Measurements from ENCODE around the gene IL5.

Gene IL5

DNA sequence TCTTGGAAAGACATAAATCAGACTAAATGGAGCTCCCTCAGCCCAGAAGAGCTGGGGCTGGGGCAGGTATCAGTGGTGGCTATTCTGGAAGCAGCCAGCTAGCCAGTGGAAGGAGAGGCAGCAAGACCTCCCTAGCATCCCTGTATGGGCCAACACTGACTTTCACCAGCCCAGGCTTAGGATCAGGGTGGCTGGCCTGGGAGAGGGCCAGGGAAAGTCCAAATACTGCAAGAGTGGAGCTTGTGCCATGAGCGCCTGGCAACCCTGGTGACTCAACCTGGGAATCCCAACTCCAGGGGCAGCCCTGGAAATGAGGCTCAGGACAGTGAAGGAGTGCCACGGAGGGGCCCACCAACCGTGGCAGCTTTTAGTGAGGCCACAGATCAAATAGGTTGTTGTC is 45.2 kb downstream of the IL5 start:
- no peak for DNase-seq

DNA sequence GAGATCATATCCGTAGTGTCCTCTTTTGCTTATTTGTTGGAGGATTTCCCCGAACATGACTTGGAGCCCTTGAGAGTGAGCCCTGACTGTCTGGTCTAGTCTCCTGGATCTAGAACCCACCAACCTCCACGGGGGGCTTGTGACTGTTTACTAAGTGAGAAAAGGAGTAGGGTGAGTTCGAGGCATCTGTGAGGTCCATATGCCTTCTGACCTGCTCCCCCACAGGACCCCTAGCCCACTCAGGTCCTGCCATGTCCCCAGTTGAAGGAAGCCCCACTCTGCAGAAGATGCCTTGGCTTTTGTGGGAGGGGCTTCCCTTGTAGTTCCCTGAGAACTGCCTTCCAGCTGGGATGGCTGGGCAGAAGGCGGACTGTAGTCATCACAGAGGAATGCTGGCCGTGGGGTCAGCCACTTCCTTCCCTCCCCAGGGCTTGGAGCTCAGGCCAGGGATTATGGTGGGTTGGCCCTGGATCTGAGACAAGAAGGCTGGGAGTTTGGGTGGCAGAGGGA is 45.8 kb downstream of the IL5 start:
- no peak for DNase-seq

DNA sequence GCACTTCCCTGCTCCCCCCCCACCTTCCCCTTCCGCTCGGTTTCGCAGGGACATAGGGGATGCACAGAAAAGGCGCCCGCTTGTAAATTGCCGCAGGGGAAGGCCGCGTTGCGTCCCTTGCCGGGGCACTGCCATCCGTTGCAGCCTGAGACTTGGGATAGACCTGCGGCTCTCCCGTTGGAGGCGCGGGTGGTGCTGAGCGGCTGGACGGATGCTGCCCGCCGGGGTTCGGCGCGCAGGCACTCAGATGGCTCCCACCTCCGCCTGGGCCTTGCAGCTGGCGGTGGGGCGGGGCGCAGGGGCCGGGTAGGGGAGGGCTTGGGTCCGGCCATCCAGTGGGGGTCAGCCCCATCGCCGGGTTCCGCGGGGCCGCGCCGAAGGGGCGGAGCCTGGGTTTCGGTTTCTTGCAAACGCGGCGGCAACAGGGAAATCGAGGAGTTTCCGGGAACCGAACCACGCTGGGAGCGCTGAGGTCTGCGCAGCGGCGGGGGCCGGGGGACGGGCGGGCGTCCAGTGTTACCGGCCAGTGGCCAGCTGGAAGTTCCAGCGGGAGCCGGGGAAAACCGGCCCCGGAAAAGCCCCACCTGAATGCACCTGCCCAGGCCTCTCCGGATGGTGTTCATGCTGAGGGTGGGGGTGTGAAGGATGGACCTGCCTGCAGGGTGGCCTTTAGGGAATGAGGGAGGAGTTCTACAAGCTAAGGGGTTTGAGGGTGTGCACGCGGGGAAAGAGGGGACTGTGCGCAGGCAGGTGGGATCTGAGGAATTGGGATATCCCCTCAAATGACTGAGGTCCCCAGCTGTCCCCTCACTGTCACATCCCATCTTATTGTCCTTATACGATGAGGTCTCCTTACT is 46.5 kb downstream of the IL5 start:
- DNase-seq, result no peak

DNA sequence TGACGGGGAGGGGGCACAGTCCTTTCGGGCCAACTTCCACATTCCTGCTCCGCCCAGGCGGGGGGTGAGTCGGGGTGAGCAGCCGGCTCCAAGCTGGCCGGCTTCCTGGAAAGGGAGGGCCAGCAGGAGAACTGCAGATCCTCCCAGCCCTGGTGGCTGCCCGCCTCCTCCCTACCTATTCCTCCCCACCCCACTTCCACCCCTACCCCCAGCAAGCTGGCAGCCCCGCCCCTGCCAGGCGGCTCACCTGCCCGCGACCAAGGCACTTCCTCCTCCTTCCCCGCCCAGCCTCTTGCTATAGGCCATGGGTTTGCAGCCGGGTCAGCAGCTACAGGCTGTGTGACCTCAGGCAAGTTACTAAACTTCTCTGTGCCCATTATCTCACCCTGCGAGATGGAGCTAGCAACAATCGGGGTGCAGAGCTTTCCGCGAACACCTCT is 47.1 kb downstream of the IL5 start:
- DNase-seq, result peak; percentile 81

DNA sequence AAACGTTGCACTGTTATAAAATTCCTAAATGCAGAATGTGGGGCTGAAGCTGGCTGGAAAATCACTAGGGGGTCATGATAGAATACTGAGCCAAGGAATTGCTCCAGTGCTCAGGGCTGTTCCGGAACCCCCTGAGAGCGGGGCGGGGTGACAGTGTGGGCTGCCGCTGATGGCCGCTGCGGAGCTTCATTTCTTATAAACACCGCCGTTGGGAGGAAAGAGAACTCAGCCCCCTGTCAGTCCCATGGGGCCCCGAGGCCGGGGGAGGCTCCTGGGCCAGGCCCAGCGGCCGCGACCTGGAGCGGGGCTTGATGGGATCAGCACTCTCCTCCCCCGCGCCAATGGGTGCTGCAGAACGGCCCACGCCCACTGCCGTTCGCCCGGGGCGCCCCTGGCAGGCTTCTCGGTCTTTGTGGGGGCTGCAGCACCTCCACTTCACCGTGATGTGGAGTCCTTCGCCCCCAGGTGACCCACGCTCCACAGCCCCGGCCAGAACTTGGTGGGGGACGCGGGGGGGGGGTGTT is 47.6 kb downstream of the IL5 start:
- no peak for DNase-seq

DNA sequence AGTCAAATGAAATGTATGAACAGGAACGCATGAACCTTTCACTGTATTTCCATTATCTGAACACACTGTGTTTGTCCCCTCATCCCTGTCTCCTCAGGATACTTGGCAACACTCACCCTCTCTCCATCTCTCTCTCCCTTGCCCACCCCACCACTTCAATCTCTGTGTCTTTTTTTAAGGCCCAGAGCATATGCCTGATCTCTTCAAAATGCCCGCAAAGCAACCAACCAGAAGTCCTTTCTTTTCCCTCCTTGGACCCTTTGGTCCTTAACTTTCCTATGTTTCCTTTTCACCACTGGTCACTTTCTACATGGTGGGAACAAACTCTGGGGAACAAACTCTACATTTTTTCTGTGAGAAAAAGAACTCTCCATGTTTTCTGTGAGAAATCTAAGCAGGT is 49.5 kb downstream of the IL5 start:
- DNase-seq, result no peak

DNA sequence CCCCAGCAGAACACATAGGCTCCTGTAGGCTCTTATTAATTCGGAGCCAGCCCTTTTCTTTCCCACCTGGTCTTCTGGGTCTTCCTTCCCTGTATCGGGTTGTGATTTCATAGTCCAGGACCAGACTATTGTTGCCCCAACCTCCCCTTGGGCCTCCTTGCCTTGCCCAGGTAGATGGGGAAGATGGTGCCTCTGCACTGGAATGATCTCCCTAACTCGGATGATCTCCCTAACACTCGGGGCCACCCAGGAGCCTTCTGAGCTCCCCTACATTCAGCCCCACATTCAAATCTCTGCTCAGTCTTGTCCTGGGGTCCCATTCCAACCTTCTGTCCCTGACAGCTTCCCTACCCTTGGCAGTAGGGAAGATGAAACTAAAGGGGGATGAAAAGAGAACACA is 50.1 kb downstream of the IL5 start:
- DNase-seq, result no peak

DNA sequence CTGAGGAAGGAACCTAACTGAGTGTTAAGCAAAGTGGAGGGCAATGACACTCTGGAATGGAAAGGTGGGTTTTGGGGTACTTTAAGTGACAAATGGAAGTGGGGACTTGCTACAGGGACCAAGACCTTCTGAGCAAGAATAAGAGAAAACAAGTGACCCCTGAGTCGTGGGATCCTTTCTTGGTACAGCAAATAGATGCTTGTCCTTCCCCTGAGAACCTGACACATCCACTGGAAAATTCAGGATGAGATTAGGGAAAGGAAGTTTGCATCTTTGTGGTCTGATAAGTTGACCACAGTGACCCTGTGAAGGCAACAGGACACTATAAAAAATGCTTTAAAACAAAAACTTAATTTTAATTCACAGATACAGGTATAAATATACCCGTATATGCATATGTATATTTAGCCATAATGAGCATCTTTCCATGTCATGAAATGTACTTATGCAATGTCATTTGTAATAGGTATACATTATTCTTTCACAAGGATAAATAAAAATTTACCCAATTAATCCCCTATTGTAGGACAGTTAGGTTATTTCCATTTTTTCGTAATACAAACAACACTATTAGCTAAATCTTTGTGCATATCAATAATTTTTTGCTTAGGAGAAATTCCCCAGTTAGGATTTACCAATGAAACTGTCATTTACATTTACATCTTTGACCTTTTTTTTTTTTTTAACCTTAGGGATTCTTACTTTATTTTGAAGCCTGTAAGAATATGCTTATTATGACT is 50.8 kb downstream of the IL5 start:
- no peak for DNase-seq
